Smooth muscle cell of the brain vasculature (primary cell): ENCODE measurements around the gene UMPS.
"Not testable (repeated sequence)": the region's sequence is repeated elsewhere in the genome, so short reads cannot be mapped to it uniquely, and the experiment has no call there.

ENCODE experiments used
- DNase-seq: peaks from one replicate; pipeline ENCODE4 v3.0.0-alpha.2; 2012; ENCODE audit warnings: low read depth, low spot score

The UMPS gene

DNA sequence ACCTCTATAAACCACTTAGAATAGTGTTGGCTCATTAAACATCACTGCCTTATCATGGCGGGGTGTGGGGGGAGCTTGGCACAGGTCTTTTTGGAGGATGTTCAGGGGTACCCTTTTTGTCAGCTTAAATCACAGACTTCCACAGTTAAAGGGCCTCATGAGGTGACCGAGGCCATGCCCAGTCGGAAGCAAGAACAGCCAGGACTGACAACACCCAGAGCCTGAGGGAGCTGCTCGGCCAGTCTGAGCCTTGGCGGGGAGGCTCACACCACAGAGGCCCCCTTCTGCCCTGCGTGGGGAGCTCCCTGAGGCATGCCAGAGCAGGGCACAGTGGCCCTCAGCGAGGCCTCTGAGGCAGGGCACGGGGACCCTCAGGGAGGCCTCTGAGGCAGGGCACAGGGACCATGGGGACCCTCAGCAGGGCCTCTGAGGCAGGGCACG is 49.5 kb downstream of the UMPS start:
- DNase-seq: no peak

DNA sequence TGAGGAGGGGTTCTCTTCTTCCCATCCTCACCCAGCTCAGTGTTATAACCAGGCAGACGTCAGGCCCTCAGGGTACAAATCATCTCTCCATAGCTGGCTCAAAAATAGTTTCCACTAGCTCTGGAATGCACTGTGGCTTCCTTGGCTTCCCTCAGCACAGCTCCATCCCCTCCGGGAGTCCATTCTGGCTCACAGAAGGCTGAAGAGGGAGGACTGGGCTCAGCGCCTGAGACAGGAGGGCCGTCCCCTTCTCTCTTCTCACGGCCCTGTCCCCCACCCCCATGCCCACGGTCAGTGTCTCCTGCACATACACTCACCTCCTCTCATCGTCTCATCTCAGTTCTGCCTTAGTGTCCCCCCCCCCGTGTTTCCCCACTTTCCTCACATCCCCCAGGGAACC is 50.1 kb downstream of the UMPS start:
- DNase-seq: no peak

GRCh38 chr3:124780761-124781475 is 50.7 kb downstream of the UMPS start:
- no peak for DNase-seq

DNA sequence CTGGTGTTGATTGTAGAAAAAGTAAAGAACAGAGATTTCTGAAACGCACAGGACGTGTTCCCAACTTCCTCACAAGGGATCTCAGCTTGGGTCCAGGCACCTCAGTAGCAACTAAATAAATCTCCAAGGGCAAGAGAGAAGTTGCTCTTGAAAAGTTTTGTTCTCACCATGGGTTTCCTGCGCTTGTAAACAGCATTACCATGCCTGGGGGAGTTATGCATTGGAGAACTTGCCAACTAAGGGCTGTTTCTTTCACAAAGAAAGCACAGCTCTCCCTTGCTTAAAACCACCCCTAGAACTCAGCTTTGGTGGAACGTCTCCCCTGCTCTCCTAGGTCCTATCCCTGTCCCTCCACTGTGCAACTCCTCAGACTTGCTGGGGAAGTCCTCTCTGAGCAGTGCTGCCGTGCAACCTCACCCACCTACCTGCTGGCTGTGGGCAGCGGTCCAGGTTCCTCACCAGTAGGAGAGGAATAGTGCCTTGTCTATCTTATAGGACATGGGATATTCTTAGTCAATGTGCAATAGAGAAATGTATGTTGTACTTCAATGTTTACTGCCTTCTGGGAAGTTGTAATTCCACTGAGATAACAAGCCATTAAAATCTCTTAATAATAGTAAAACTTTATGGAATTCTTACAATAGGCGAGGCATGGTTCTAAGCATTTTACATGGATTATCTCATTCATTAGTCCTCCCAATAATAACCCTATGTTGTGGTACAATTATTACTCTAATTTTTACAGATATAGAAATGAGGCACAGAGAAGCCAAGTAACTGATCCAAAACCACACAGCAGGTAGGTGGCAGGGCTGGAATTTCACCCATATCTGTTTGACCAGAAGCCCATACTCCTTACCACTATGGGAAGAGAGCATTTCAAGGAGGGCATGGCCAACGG is 51.5 kb downstream of the UMPS start:
- DNase-seq: no peak

DNA sequence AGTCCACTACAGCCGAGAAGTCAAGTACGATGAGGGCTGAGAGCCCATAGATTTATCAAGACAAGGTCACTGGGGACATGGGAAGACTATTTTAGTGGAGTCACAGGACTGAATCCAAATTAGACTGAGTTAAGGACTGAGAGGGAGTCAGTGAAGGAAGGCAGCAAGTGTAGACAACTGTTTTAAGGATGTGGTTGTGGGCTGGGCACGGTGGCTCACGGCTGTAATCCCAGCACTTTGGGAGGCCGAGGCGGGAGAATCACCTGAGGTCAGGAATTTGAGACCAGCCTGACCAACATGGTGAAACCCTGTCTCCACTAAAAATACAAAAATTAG is 52.1 kb downstream of the UMPS start:
- not testable (repeated sequence) for DNase-seq

DNA sequence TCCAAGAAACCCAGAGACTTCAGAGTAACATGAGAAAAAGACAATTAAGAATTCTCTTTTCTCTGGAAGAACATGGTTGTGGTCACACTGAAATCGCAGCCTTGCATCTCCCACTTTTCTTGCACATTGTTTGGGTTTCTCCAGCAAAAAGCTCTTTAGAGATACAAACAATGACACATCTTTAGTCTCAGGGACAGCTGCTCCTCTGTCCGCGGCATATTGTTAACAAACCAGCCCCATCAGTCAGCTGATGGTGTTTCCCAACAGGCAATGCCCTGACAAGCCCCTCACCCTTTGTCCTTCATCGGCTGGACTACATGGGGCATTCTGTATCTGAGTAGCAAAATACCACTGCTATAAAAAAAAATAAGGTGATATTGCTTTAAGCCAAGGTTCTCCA is 53.4 kb downstream of the UMPS start:
- no peak for DNase-seq

DNA sequence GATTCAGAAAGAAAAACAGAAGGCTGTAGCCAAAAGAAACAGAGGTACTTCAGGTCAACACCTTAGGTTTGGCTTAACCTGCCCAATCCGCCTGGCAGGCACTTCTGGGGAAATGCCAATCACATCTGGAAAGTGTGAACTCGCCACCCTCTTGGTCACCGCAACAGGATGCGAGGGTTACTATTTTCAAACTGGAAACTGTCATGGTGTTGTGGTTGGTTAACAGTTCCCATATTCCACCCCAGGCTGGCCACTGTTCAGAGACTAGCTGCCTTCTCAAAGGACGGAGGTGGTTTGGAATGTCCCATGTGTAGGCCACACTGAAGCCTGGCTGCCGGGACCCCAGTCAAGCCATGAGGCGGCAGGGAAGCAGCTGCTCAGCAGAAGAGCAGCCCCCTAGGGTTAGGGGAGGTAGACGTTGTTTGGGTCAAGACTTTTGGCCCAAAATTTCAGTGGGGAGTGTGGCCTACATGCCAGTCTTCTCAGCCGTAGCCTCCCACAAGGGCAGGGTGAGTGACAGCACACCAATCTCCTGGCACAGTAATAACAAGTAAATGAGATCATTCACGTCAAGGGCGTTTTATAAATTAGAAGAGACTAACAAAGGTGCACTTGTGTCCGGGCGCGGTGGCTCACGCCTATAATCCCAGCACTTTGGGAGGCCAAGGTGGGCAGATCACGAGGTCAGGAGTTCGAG is 54.6 kb downstream of the UMPS start:
- DNase-seq: no peak

- no peak for DNase-seq
Measured at GRCh38 chr3:124785973-124786372, 55.7 kb downstream of the UMPS start.

GRCh38 chr3:124786511-124787241 is 56.4 kb downstream of the UMPS start:
- no peak for DNase-seq

- no peak for DNase-seq
Measured at GRCh38 chr3:124787476-124788195, 57.4 kb downstream of the UMPS start.

DNA sequence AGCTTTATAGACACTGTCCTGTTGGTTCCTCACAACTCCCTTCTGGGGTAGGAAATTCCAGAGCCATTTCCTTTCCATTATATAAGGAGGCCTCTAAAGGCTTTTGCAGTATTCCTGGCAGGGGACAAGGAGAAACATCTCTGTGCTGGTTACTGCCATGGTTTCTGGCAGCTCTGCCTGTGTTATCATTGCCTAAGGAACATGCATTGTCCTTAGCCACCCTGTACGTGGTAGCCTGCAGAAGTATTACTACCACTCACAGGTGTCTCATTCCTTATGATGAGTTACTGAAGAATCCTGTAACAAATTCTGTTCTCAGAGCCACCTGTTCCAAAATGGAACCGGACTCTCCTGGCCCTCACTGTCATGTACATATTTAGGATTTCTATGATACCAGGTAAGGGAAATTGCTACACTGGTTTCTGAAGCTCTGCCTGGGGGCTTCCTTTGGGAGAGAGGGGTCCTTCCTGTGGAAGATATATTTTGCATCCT is 58.0 kb downstream of the UMPS start:
- DNase-seq: no peak

- not testable (repeated sequence) for DNase-seq
Measured at GRCh38 chr3:124789103-124789502, 58.9 kb downstream of the UMPS start.

DNA sequence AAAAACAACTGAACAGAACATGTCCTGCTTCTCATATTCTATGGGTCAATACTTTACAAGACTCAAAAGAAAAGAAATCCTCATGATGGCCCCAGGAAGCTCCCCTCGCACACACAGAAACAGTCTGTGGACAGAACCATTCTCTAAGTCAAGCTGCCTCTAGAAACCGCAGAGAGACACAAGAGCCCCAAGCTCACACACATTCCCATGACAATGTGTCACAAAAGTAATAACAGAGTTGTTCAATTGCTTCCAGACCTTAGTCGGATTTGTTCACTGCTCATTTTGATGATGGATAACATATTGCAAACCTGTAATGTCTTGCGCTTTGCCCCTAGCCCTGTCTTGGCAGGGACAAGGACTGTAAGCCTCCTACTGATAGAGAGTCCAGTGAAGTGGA is 60.9 kb downstream of the UMPS start:
- DNase-seq: no peak

GRCh38 chr3:124791639-124792151 is 61.4 kb downstream of the UMPS start:
- peak; percentile 82 for DNase-seq

DNA sequence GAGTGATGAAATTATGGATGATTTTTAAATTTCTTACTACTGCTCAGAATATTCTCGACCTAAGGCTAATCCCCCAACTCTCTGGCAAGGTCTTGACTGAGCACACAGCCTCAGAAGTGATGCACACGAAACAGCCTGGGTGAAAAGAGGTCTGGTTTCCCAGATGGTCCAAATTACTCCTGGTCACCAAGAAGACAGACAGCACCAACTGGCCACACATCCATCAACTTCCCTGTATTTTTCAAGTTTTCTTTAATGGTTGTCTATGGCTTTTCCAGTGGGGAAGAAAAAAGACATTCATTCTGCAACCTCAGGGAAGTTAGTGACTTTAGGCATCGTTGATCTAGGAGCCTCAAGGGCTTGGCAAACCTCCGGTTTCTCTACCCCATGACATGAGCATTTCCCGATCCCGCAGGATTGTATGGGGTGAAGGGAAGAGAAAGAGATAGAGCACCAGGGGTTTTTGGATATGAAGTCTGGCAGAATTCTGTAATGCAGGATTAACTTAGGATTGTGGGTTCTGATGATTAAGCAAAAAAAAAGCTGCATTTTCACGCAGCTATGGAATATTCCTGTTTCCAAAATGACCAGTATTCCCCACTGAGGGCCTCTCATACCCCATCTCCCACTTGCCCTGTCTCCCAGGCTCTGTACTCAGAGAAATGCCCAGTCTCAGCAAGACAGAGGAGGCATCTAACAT is 62.2 kb downstream of the UMPS start:
- no peak for DNase-seq

DNA sequence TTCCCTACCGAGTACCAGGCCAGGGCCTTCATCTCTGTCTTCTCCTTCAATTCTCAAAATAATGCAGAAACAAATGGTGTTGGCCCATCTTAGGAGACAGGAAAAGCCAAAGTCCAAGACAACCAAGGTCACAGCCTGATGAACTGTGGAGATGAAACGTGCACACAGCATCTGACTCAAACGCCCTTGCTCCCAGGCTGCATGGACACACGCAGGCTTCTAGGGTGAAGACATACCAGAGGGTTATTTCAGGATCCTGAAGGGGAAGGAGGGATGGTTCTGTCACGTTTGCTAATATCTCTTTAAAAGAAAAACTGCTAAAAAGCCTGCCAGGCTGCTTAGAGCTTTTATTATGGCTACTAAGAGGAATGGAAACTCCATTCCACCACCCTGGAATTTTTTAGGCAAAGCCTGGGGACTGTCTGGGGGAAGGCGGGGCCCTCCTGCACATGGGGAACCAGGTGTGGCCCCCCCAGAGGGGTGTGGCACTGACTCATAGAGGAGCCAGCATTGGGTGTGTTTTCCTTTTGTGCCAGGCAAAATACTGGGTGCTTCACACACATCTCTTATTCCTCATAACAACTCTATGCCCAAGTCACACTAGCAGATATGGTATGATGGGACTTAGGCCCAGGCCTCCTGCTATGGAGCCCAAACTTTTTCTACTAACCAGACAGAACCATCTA is 62.9 kb downstream of the UMPS start:
- DNase-seq: no peak

DNA sequence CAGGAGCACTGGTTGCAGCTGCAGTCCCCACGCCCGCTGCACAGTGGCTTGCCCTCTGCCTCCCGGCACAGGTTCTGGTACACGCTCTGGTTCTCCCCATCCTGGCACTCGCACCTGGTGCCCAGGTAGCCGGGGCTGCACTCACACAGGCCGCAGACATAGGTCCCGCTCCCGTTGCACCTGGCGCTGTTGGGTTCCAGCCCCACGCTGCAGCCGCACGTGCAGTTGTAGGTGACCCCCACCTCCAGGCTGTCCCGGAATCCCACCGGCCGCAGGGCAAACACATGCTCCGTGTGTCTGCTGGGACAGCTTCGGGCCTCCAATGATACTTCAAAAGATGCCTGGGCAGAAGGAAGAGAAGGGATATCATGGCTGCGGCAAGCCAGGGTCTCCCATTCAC is 66.2 kb downstream of the UMPS start:
- no peak for DNase-seq

DNA sequence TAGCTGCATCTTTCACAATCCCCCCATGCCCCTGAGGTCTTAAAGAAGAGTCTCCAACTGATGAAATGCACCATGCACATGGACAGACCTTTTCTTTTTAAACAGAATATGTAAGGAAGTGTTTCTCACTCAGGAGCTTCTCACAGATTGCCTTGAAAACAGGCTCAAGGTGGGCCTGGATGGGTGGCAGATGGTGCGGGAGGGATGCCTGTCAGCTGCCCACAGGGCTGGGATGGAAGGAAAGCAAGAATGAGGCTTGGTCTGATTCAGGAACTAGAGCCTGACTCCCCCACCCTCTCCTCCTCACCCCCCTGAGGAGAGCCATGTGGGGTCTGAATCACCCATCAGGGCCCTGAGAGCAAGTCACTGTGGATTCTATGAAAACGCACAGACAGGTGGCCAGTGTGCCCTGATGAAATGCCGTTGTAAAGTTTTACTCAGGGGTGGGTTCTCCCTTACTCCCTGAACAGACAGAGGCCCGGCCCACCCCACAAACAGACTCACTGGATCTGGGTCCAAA is 67.2 kb downstream of the UMPS start:
- DNase-seq: no peak
